HCEC 1CT (cell line): ENCODE measurements around the gene SEL1L3.
A peak's percentile ranks its signal among the peaks of the same experiment; 100 is the strongest.

Experiments
- DNase-seq: peaks from one replicate; pipeline ENCODE4 v3.0.0-alpha.2; 2017

Gene SEL1L3

DNA sequence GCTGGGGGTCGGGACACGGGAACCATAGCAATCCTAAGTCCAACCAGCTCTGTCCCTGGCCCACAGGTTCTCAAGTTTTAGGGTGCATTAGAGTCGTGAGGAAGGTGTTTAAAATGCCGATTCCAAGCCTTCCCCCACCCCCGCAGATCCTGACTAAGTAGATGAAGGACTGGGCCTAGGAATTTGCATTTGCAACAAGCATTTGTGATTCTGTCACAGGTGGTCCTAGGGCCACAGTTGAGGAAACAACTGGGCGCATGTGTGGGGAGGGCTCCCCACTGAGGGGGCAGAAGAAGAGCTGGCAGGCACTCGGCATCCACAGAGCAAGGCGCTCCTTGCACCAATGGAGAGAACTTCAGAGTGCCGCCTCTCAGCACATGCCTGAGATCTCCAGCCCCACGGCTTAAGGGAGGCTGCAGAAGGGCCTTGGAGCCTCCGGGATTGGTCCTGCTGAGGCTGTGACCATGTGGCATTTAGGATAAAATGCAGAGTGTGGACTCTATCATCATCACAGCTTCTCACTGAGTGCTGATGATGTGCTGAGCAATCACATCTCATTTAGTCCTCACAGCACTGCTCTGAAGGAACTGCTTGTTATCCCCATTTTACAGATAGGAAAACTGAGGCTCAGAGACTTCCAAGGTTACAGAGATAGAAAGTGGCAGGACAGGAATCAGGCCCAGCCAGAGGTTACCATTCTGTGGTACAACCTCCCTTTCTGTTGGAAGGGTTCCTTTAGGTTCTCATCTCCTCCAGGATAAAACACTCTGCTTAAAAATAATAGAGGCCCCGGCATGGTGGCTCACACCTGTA lies 16.7 kb downstream of the SEL1L3 start:
- DNase-seq, result no peak

- no peak for DNase-seq
Observed at GRCh38 chr4:25844961-25845712, 17.7 kb downstream of the SEL1L3 start.

DNA sequence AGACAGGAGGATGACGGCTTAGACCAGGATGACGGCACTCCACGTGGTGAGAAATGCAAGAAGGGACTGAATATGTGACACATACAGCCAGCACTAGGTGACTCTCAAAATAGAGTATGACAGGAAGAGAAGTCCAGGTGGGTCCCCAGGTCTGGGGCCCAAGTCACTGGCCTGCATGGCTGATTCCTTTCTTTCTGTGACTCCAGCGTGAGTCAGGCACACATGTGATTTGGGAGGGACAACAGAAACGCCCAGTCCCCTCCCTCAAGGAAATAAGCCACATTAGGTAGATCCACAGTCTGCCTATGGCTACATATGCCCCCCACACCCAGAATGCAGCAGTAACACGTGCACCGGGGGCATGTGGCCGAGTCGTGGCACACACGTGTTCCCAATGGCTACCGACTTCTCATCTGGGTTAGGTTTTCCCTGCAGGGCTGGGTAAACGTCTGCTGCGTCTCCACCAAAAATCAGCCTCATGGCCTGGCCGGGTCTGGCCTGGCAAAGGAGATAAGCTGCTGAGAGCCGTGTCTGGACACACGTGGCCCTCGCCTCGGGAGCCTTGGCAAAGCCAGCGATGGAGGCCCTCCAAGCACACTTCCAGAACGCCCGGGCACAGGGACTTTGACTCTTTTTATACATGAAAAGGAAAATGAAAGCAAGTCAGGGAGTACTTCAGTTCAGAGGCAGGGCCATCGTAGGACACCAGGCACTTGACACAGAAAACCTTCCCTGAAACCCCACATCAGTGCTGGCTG lies 19.3 kb downstream of the SEL1L3 start:
- DNase-seq, result no peak

DNA sequence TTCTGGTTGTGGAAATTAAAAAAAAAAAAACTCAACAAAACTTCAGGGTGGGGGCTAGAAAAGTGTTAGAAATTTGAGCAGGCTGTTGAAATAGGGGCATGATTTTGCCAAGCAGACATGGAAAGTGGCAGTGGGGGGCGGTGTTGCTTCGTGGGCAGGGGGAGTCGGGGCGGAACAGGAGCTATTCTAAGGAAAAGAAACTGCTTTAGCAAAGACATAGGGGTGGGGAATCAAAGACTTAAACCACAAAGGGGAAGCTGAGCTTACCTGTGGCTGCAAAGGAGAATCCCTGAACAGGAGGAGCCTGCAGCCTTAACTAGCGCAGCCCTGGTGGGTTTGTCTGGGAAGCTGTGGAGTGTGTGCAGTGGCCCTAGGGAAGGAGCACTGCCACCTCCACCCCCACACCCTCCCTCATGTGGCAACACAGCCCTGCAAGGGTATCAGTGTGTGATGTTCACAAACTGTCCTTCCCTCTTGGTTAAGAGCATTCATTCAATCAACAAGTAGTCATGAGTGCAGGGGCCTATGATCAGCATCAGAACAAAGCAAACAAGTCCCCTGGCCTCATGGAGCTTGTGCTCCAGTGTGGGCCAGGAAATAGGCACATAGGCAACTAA lies 20.5 kb downstream of the SEL1L3 start:
- no peak for DNase-seq

- no peak for DNase-seq
Observed at GRCh38 chr4:25839687-25840086, 23.1 kb downstream of the SEL1L3 start.

DNA sequence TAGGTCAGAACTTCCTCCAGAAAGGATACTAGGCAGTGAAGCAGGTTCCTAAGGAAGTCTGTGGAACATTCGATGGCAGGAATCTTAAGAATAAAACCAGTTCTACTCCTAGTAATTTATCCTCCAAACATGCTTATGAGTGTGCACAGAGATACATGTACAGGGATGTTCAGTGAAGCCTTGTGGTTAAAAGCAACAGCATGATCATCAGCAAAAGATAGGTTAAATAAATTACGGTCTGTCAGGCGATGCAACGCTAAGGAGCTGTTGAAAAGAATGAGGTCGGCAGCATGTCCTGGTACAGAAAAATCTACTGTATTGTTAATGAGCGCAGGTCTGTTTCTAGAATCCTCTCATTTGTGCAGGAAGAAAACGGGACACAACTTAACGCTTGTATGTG lies 23.6 kb downstream of the SEL1L3 start:
- no peak for DNase-seq

DNA sequence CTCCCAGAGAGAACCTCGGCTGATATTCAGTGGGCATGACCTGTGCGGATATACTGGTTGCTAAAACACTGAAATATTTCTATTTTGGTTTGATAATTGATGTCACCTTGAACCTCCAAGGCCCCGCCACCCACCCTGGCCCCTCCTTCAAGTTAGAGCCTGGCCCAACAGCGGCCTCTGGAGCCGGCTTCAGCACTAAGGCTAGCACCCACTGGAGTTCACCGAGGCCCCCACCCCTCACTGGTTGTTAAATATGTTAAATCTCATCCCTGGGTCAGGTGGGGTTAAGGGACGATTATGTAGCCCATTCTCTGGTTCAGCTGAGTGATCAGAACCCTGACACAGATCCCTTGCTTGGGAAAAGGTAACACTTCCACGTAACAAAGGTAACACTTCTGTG lies 24.3 kb downstream of the SEL1L3 start:
- no peak for DNase-seq

DNA sequence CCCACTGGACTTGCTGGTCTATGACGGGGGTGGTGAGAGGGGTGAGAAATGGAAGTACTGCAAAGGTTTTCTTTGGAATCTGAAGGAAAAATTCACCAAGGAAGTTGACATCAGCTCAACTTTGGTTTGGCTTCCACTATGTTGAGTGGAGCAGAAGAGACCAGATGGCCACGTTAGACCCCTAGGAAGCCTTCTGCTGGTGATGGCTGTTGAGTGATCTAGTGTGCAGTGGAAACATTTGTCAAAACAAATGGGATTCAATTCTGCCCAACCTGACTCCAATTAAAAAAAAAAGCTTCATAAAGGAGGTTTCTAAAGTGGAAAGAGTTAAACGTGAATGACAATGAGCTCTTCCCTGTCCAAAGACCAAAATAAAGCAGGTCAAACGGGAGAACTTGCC lies 25.7 kb downstream of the SEL1L3 start:
- no peak for DNase-seq

DNA sequence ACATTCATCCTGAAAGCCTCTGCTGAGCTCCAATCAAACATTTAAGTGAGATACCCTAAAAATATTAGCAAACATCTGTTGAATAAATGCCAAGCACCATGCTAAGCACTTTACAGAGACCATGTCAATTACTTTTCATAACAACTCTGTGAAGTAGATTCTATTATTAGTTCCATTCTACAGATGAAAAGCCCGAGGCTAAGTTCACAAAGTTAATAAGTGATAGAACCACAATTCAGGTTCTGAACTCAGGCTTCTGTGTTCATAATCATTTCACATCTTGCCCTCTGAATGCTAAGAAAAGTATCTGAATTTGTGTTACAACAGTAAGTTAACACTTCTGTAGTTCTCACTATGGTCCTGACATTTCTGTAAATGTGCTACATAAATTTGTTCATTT lies 27.4 kb downstream of the SEL1L3 start:
- no peak for DNase-seq

DNA sequence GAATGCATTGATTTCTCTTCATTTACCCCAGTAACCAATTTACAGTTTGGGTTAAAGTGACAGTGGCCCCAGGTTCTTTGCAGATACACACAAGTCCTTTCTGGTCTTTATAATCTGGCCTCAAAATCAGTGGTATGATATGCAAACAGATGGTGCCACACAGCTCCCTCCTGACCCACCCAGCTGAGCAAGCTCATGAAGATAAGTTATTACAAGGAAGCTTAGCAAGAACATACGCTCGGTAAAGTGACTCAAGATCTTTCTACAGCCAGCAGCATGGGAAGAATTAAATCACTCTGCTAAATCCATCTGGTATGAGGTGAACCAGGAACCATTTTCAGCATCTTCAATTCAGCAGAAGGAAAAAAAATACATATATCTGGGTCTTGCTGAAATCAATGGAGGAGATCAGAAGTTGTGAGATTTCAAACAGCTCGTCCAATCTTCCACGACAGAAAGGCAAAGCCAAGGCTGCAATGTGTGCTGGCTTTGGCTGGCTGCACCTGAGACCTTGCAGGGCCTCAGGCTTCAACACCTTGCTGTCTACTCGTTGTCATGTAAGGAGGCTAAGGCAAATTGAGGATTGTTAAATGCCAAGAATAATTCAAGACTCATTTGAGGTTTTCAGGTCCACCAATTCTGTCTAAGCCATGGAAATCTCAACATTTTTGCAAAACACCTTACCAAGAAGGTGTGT lies 28.2 kb downstream of the SEL1L3 start:
- DNase-seq, result no peak

DNA sequence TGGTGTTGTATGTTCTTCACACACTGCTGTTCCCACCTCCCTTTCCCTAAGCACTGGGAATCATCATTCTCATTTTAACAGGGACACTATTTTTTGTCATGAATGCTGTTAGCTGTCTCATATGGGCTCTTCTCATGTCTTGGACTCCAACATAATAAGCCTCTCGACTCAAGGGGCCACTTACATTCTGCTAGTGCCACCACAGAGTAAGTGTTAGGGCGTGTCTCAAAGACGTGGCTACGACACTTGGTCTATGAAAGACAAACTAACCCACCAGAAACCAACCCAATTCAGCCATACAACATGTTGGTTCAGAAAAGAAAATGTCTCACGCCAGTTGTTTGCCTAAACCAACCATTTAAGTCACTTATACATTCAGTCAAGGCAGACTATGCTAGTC lies 32.2 kb downstream of the SEL1L3 start:
- no peak for DNase-seq

DNA sequence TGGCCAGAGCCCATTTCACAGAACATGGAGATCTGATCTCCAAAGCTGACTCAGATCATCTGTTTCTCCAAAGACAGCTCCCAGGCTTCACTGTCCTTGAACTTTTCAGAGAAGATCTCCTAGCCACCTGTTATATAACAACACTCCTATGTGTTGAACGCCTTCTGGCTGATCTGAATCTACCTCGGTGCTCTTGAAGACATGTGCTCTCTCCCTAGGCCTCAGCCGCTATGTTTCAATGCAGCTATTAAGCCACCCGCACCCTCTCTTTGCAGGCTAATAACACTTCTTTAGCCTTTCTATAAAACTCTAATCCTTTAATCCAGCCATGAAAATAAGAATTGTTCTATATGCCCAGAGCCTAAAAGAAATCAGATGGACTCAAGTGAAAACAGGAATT lies 34.9 kb downstream of the SEL1L3 start:
- DNase-seq, result no peak

DNA sequence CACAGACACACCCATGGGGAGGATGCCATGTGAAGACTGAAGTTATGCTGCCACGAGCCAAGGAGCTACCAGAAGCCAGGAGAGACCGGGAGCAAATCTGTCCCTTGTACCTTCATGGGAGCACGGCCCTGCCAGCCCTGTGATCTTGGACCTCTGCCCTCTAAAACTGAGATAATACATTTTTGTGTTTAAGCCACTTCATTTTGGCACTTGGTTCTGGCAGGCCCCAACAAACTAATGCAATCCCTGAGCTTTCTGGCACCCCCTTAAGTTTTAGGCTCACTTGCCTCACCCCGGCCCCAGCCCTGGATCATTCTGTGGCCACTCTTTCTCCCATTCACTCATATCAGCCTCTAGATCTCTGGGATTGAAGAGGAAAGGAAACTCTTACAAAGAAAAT lies 35.4 kb downstream of the SEL1L3 start:
- no peak for DNase-seq

DNA sequence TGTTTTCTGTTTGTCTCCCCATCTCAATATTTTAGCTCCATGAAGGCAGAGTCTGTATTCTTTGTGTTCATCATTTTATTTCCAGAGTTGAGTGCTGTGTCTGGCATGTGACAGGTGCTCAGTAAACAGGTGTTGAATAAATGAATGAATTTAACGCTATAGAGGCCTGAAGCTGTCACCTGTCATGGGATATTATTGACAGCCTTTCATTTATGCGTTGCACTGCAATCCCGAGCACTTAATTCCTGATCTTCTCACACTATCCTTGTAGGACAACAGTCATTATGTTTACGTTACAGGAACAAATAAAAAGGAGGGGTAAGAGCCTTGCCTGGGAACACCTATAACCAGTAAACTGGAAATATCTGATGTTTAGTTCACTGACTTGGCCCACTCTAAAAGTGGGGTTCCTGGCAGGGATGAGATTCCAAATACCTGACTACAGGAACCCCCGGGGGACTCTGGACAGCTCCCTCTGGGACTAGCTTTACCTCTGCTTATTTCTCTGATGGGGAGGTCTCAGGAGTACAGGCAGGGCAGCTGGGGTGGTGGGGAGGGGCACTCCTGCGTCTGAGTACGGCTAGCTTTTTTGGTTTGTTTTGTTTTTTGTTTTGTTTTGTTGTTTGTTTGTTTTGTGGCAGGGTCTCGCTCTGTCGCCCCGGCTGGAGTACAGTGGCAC lies 36.6 kb downstream of the SEL1L3 start:
- no peak for DNase-seq

- no peak for DNase-seq
Observed at GRCh38 chr4:25823632-25824031, 39.2 kb downstream of the SEL1L3 start.

- DNase-seq, result no peak
Observed at GRCh38 chr4:25821899-25822298, 40.9 kb downstream of the SEL1L3 start.

DNA sequence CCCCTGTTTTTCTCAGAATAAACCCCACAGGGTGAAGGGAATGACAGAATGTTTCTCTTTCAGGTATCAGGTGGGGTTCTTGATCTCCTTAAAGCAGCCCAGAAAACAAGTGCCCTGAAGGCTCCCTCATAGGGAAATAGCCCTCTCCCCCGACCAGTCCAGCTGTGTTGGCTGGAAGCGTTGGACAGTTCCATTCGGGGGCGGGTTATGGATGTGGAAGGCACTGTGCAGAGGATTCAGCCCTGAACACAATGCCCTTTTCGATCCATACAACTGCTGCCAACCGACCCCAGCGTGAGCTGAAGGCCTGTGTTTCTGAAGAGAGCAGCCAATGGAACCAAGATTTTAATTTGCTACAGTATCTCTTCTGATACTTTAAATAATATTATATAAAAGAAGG lies 41.5 kb downstream of the SEL1L3 start:
- no peak for DNase-seq

DNA sequence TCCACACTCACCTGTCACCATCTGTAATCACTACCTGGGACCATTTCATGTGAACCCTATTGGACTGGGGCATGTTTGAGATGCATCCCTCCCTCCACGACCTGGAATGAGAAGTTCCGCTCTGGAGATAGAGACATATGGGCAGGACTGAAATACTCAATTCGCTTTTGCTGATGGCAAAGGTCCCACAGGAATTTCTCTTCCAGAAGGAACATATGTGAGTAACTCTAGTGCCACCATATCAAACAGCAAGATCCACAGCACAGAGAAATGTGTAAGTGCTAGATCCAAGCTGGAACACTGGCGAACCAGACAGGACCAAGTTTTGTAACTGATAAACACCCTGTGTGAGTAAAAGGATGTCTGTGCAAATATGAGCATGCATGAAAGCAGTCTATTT lies 43.9 kb downstream of the SEL1L3 start:
- no peak for DNase-seq

- DNase-seq, result peak; percentile 49
Observed at GRCh38 chr4:25818371-25818871, 44.4 kb downstream of the SEL1L3 start.

- peak; percentile 80 for DNase-seq
Observed at GRCh38 chr4:25817059-25817681, 45.6 kb downstream of the SEL1L3 start.

GRCh38 chr4:25816591-25817058 lies 46.2 kb downstream of the SEL1L3 start:
- DNase-seq, result no peak
